HG03196 (cell line): Measurements from ENCODE around the gene TIMM50.

ENCODE experiments used
- ATAC-seq: cut with Tn5 transposase; IDR thresholded peaks from one replicate; pipeline ENCODE4 v1.9.1; 2021; ENCODE audit not compliant: unreplicated experiment

Gene TIMM50

DNA sequence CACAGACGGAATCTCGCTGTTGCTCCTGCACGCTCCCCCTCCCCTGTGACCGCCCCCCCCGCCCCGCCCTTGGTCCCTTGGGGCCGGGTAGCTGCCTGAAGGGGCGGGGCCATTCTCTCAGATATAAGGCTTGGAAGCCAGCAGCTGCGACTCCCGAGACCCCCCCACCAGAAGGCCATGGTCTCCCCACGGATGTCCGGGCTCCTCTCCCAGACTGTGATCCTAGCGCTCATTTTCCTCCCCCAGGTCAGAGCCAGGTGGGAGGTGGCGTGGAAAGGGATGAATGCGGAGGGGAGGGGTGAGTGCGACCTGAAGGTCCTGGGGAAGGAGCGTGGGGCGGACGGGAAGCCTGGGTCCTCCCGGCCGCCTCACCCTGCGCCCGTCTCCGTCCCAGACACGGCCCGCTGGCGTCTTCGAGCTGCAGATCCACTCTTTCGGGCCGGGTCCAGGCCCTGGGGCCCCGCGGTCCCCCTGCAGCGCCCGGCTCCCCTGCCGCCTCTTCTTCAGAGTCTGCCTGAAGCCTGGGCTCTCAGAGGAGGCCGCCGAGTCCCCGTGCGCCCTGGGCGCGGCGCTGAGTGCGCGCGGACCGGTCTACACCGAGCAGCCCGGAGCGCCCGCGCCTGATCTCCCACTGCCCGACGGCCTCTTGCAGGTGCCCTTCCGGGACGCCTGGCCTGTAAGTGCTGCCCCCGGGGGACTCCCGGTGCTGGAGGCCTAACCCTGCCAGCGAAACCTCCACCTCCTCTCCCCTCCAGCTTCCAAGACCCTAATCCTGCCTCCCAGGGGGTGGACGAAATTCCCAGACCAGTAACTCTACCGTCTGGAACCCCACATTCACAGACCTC is 18.4 kb downstream of the TIMM50 start, which contains the start of gene DLL3:
Gene DLL3, plus strand, starts transcription at position 150 of the 845 bp plus-strand sequence. Its CDS starts 28 bp downstream, at position 178.
- no peak for ATAC-seq

GRCh38 chr19:39499932-39500331 is 19.3 kb downstream of the TIMM50 start:
- no peak for ATAC-seq

DNA sequence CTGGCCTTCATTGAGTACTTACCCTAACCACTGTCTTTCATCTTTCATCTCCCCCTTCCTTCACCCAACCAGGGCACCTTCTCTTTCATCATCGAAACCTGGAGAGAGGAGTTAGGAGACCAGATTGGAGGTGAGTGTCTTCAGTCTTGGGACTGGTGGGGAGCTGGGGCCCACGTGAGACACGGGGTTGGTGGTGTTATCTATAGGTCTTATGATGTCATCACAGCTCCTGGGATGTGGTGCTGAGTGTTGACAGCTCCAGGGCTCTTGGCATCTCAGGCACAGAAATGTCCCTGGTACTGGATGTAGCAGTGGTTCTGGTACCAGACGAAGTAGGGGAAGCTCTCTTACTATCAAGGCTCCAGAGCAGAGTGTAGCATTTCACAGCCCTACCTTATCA is 19.9 kb downstream of the TIMM50 start:
- no peak for ATAC-seq

- ATAC-seq = no peak
Observed at GRCh38 chr19:39501340-39501739, 20.7 kb downstream of the TIMM50 start.

DNA sequence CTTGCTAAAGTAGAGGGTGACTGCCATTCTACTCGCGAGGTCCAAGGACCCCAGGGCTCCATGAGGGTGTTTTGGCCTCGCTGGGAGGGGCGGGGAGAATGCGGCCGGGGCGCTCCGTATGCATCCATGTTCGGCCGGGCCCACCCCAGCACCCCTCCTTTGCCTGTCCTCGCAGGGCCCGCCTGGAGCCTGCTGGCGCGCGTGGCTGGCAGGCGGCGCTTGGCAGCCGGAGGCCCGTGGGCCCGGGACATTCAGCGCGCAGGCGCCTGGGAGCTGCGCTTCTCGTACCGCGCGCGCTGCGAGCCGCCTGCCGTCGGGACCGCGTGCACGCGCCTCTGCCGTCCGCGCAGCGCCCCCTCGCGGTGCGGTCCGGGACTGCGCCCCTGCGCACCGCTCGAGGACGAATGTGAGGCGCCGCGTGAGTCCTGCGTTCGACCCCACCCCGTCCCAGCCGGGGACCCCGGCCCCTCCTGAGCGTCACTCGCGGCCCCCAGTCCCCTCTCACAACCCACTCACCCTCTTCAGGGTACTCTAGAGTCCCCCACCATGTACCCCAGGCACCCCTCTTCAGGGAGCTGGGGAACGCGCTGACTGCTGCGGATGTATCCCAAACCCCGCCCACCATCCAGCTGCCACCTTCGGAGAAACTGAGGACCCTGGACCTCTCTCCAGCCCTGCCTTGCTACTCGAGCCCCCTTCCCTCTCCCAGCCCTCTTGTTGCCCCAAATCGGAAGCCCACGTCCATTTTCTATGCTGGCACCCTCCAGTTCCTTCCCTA is 22.2 kb downstream of the TIMM50 start:
- peak; percentile 59 for ATAC-seq

GRCh38 chr19:39506598-39506943 is 25.9 kb downstream of the TIMM50 start:
- ATAC-seq = no peak

- no peak for ATAC-seq
Observed at GRCh38 chr19:39506944-39507714, 26.5 kb downstream of the TIMM50 start.

DNA sequence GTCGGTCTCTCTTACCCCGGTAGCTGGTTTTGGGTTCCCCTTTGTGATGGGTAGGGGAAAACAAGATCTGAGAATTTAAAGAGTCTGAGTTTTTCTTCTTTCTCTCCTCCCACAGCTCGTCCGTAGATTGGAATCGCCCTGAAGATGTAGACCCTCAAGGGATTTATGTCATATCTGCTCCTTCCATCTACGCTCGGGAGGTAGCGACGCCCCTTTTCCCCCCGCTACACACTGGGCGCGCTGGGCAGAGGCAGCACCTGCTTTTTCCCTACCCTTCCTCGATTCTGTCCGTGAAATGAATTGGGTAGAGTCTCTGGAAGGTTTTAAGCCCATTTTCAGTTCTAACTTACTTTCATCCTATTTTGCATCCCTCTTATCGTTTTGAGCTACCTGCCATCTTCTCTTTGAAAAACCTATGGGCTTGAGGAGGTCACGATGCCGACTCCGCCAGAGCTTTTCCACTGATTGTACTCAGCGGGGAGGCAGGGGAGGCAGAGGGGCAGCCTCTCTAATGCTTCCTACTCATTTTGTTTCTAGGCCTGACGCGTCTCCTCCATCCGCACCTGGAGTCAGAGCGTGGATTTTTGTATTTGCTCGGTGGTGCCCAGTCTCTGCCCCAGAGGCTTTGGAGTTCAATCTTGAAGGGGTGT is 27.2 kb downstream of the TIMM50 start:
- no peak for ATAC-seq

GRCh38 chr19:39508629-39509028 is 28.0 kb downstream of the TIMM50 start:
- ATAC-seq = no peak

DNA sequence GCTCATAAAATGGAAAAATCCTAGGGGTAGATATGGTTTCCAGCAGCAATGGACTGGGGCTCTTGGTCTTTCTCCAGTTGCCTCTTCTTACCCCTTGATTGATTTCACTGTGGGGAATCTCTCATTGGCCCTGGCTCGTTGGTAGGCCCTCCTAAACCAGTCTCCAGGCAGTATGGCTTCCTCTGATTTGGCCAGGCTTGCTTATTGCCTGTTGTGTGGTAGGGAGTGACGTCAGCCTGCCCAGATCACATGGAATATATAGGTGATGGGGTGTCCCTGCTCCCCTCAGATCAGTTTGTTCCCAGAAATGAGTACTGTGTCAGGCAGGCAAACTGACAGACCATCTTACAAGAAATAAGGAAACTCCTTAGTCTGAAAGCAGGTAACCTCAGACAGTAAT is 28.6 kb downstream of the TIMM50 start:
- no peak for ATAC-seq

- no peak for ATAC-seq
Observed at GRCh38 chr19:39512988-39513387, 32.4 kb downstream of the TIMM50 start.

DNA sequence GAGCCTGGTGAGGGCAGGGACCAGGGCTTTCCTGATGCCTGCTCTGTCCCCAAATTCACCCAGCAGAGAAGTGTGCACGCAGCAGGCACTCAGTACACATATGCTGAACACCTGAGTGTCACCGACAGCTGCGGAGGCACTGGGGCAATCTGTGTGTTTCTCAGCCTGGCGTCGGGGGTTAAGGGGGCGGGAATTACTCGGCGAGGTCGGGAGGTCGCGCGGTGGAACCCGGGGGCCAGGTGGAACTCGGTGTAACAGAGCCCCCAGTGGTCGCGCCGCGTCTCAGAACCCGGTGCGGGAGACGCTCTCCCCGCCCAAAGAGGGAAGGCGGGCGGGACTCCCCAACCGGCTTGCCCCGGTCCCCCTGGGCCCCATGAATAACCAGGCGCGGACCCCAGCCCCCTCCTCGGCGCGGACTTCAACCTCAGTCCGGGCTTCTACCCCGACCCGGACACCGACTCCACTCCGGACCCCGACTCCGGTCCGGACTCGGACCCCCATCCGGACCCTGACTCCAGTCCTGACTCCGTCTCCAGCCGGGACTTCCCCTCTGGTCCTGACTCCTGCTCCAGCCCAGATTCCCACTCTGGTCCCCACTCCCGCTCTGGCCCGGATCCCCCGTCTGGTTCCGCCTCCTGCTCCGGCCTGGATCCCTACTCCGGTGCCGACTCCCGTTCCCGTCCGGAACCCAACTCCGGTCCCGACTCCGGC is 34.4 kb downstream of the TIMM50 start, which contains the start of gene SELENOV:
Gene SELENOV, plus strand, starts transcription at position 300 of the 711 bp plus-strand sequence. Its CDS starts 74 bp downstream, at position 374.
- no peak for ATAC-seq

- no peak for ATAC-seq
Observed at GRCh38 chr19:39515551-39516191, 35.0 kb downstream of the TIMM50 start.

GRCh38 chr19:39516270-39516669 is 35.6 kb downstream of the TIMM50 start:
- no peak for ATAC-seq

GRCh38 chr19:39517432-39517831 is 36.8 kb downstream of the TIMM50 start:
- no peak for ATAC-seq

DNA sequence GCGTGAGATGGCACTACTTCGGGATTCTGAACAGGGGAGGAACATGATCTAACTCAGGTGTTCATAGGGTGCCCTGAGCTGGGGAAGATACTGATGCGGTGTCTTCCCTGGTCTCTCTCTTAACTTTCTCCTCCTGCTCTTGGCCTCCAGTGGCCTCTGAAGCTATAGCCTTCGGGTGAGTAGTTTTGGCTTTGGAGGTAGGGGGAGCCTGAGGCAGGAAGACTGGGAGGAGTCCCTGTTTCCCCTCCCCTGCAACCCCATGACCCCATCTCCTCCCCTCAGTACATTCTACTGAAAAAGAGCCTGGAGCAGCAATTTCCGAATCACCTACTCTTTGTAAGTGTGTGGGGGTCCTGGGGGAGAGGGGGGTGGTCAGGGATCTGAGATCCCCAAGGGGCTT is 37.8 kb downstream of the TIMM50 start:
- ATAC-seq = no peak

GRCh38 chr19:39518975-39519374 is 38.3 kb downstream of the TIMM50 start:
- ATAC-seq = no peak

DNA sequence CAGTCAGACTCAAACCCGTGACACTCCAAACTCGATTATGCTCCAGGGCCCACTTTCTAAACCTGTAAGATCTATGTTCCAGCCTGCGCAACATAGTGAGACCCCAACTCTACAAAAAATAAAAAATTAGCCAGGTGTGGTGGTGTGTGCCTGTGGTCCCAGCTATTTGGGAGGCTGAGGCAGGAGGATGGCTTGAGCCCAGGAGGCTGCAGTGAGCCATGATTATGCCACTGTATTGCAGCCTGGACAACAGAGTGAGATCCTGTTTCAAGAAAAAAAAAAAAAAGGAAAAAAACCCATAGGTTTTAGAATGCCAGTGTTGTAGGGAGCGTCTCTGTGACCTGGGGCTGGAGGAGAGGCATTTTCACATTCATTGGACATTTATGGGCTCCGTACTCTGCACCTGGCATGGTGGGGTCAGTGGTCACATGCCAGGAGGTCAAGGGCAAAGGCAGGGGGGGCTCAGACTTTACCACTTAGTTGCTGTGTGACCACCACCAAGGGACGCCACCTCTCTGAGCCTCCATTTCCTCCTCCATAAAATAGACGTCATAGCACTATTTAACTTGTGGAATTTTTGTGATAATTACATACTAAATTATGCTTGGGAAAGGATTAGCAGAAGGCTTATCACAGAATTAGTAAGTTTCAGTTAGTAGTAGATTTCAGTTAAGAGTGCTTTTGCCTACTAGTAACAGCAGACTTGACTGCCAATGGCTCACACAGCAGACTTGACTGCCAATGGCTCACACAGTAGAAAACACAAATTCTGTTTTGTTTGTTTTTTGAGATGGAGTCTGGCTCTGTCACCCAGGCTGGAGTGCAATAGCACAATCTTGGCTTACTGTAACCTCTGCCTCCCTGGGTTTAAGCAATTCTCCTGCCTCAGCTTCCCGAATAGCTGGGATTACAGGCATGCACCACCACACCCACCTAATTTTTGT is 40.2 kb downstream of the TIMM50 start:
- ATAC-seq = no peak

DNA sequence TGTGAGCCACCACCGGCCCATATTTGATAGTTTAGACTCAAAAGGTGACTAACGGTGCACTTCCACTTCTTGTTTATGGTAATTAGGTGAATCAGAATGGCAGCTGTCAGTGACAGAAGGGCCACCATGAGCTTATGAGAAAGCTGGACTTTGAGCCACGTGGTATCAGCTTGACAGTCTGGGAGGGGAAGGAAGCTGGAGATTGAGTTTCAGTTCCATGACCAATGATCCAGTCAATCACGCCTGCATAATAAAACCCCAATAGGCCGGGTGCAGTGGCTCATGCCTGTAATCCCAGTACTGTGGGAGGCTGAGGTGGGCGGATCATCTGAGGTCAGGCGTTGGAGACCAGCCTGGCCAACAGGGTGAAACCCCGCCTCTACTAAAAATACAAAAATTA is 43.9 kb downstream of the TIMM50 start:
- no peak for ATAC-seq
